MM.1S (cell line): ENCODE results near the gene MMD.

Experiments
- DNase-seq: peaks from one replicate; pipeline ENCODE4 v3.0.0-alpha.2; 2015
- H2AFZ ChIP-seq: fragments of 300-600 bp; sonication (generic); 2 replicates; pipeline ENCODE4 v1.6.0; 2016; ENCODE audit warnings: antibody characterized with exemption, low read length
- H3F3A ChIP-seq: fragments of 300-600 bp; sonication (generic); 2 replicates; pipeline ENCODE4 v1.6.1; 2016; ENCODE audit warnings: mild to moderate bottlenecking, antibody characterized with exemption, low read length, moderate library complexity, mixed read lengths; ENCODE audit not compliant: insufficient read depth
- H3K27ac ChIP-seq: fragments of 300-600 bp; sonication (generic); 2 replicates; pipeline ENCODE4 v1.5.1; 2016; ENCODE audit warnings: mild to moderate bottlenecking, low read length
- H3K27me3 ChIP-seq: fragments of 300-600 bp; sonication (generic); replicated peaks from 2 replicates; pipeline ENCODE4 v1.6.0; 2016; ENCODE audit warnings: low read length; ENCODE audit not compliant: insufficient read depth
- H3K36me3 ChIP-seq: fragments of 300-600 bp; sonication (generic); replicated peaks from 2 replicates; pipeline ENCODE4 v1.6.1; 2016; ENCODE audit warnings: mild to moderate bottlenecking, low read length, mixed read lengths; ENCODE audit not compliant: insufficient read depth
- H3K4me1 ChIP-seq: fragments of 300-600 bp; sonication (generic); 2 replicates; pipeline ENCODE4 v1.6.1; 2016; ENCODE audit warnings: low read length, mixed read lengths
- H3K4me2 ChIP-seq: fragments of 300-600 bp; sonication (generic); 2 replicates; pipeline ENCODE4 v1.6.0; 2016; ENCODE audit warnings: low read depth, low read length
- H3K4me3 ChIP-seq: fragments of 300-600 bp; sonication (generic); 2 replicates; pipeline ENCODE4 v1.5.1; 2016; ENCODE audit warnings: low read length, mixed read lengths
- H3K79me2 ChIP-seq: fragments of 300-600 bp; sonication (generic); 2 replicates; pipeline ENCODE4 v1.6.1; 2016; ENCODE audit warnings: mixed run types, low read length, mixed read lengths
- H3K9ac ChIP-seq: fragments of 300-600 bp; sonication (generic); 2 replicates; pipeline ENCODE4 v1.6.1; 2016; ENCODE audit warnings: low read length, mixed read lengths
- H3K9me2 ChIP-seq: fragments of 300-600 bp; sonication (generic); replicated peaks from 2 replicates; pipeline ENCODE4 v1.6.1; 2016; ENCODE audit warnings: mild to moderate bottlenecking, low read length, mixed read lengths; ENCODE audit not compliant: insufficient read depth
- H3K9me3 ChIP-seq: fragments of 300-600 bp; sonication (generic); replicated peaks from 2 replicates; pipeline ENCODE4 v1.6.1; 2016; ENCODE audit warnings: mild to moderate bottlenecking, low read length, mixed read lengths; ENCODE audit not compliant: insufficient read depth
- H4K20me1 ChIP-seq: fragments of 300-600 bp; sonication (generic); 2 replicates; pipeline ENCODE4 v1.6.1; 2016; ENCODE audit warnings: mild to moderate bottlenecking, low read length, moderate library complexity, mixed read lengths; ENCODE audit not compliant: insufficient read depth
- EZH2 ChIP-seq: fragments of 300-600 bp; sonication (generic); optimal IDR thresholded peaks from 2 replicates; pipeline ENCODE3; 2017; ENCODE audit warnings: low read depth, mild to moderate bottlenecking, antibody characterized with exemption, low read length, mixed read lengths
- EZH2phosphoT487 ChIP-seq: fragments of 300-600 bp; sonication (generic); IDR thresholded peaks from 2 replicates; pipeline ENCODE4 v1.6.1; 2018; ENCODE audit warnings: antibody characterized with exemption, low read length
- TF ChIP-seq, protein P1 (sequence below): fragments of 300-600 bp; sonication (generic); IDR thresholded peaks from 2 replicates; pipeline ENCODE4 v1.5.1; 2016; ENCODE audit warnings: antibody characterized with exemption, low read length, mixed read lengths

MMD gene

DNA sequence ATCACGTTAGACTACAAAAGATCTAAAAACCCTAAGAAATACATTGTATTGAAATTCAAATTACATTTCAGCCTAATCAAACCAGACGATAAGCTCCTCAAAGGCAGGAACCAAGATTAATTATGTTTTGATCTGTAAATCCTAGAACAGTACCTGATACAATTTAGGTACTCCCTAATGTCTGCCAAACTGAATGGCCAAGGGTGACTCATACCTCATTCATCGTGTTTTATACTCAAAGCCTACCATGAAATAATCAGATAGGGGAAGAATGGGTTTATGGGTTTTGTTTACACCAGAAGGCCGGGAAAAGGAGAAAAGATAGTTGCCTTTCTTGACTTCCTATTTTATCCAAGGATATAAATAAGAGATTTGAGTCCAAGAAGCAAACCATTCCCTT, 19.3 kb downstream of the MMD start:
- TF ChIP-seq EZH2phosphoT487 (no peak), EZH2 (no peak)
- TF ChIP-seq, protein P1, sequence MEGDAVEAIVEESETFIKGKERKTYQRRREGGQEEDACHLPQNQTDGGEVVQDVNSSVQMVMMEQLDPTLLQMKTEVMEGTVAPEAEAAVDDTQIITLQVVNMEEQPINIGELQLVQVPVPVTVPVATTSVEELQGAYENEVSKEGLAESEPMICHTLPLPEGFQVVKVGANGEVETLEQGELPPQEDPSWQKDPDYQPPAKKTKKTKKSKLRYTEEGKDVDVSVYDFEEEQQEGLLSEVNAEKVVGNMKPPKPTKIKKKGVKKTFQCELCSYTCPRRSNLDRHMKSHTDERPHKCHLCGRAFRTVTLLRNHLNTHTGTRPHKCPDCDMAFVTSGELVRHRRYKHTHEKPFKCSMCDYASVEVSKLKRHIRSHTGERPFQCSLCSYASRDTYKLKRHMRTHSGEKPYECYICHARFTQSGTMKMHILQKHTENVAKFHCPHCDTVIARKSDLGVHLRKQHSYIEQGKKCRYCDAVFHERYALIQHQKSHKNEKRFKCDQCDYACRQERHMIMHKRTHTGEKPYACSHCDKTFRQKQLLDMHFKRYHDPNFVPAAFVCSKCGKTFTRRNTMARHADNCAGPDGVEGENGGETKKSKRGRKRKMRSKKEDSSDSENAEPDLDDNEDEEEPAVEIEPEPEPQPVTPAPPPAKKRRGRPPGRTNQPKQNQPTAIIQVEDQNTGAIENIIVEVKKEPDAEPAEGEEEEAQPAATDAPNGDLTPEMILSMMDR, result no peak
- H3K36me3 ChIP-seq, result 0 out of 2 replicates have a peak, but pooled peaks cover 3% of the 10 kb centered on the region
- no peaks in the 10 kb centered on the region for H3K4me1 ChIP-seq
- H2AFZ ChIP-seq, result no peak overlapping the region
- DNase-seq, result no peak
- H3K4me3 ChIP-seq, result no peak overlapping the region
- H3F3A ChIP-seq, result no peaks in the 10 kb centered on the region
- H4K20me1 ChIP-seq, result no peaks in the 10 kb centered on the region
- no peaks in the 10 kb centered on the region for H3K79me2 ChIP-seq
- H3K4me2 ChIP-seq, result no peak overlapping the region
- H3K27ac ChIP-seq, result no peak overlapping the region
- H3K9me2 ChIP-seq, result no peaks in the 10 kb centered on the region
- no peak overlapping the region for H3K9ac ChIP-seq
- no peaks in the 10 kb centered on the region for H3K27me3 ChIP-seq
- no peaks in the 10 kb centered on the region for H3K9me3 ChIP-seq

DNA sequence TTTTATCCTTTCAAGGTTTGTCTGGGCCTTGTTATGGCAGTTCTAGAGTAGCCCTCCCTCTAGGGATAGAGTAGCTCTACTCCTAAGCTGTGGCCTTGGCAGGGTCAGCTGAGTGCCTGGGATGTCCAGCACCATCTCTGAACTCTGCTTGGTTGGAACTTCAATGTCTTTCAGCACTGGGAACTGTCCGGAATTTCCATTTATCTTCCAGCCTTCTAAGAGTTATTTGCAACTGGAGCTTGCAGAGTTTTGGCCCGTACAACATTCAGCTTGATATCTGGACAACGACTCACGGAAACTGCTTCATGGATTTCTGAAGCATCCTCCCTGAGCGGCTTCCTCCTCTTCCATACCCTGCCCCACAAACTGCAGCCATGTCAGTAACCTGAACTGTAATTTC, 22.9 kb downstream of the MMD start:
- no peaks in the 10 kb centered on the region for H3K79me2 ChIP-seq
- H3K4me1 ChIP-seq, result no peaks in the 10 kb centered on the region
- no peaks in the 10 kb centered on the region for H4K20me1 ChIP-seq
- TF ChIP-seq, protein P1, result no peak
- TF ChIP-seq EZH2 (no peak), EZH2phosphoT487 (no peak)
- no peak overlapping the region for H3K27ac ChIP-seq
- no peak overlapping the region for H2AFZ ChIP-seq
- DNase-seq, result no peak
- H3K4me2 ChIP-seq, result no peak overlapping the region
- no peaks in the 10 kb centered on the region for H3F3A ChIP-seq
- no peak overlapping the region for H3K4me3 ChIP-seq
- 0 out of 2 replicates have a peak, but pooled peaks cover 3% of the 10 kb centered on the region for H3K36me3 ChIP-seq
- H3K9ac ChIP-seq, result no peak overlapping the region
- no peaks in the 10 kb centered on the region for H3K9me2 ChIP-seq
- no peaks in the 10 kb centered on the region for H3K27me3 ChIP-seq
- H3K9me3 ChIP-seq, result no peaks in the 10 kb centered on the region

DNA sequence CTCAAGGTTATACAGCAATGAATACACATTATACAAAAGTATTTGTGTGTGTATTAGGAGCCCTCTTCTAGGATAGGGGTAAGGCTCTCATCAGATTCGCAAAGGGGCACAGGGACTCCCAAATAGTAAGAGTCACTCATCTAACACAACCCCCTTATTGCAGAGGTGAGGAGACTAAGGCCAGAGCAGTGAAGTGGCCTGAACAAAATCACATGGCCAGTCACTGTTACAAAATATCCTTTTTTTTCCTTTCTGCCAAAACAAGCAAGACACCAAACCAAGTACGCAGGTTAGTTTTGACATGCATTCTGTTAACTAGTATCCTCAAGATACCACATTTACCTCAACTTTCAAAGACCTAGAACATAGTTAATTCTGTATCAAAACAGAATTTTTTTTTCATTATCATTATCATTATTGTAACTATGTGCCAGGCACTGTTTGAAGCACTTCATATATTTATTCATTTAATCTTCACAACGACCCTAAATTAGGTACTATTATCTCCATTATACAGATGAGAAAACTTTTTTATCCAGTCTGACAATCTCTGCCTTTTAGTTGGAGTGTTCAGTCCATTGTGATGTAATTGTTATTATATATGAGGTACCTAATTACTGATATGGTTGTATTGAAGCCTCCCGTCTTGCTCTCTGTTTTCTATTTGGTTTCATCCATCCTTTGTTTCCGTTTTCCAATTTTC, 25.7 kb downstream of the MMD start:
- no peak for TF ChIP-seq EZH2
- TF ChIP-seq EZH2phosphoT487, result no peak
- TF ChIP-seq, protein P1, result no peak
- DNase-seq, result no peak
- Histone ChIP-seq H3F3A (no peaks in the 10 kb centered on the region), H3K27ac (no peak overlapping the region), H3K4me2 (no peak overlapping the region), H2AFZ (no peak overlapping the region), H4K20me1 (no peaks in the 10 kb centered on the region), H3K27me3 (no peaks in the 10 kb centered on the region), H3K4me3 (no peak overlapping the region), H3K79me2 (no peaks in the 10 kb centered on the region), H3K36me3 (0 out of 2 replicates have a peak, but pooled peaks cover 3% of the 10 kb centered on the region), H3K4me1 (no peaks in the 10 kb centered on the region), H3K9me3 (no peaks in the 10 kb centered on the region), H3K9ac (no peak overlapping the region), H3K9me2 (no peaks in the 10 kb centered on the region)
